ENCODE data around the gene OTUD5.

The OTUD5 gene

GRCh38 chrX:48897157-48897624 is 60.2 kb downstream of the OTUD5 start:
- Histone ChIP-seq H3K36me3 (ENCODE audit: control insufficient read depth in 2 of 2, insufficient read depth in 1 of 2, low read length in 2 of 2) (peaks cover 24 to 55% of the 10 kb centered on the region in 2 experiments), H3K4me1 (ENCODE audit: control insufficient read depth, insufficient read depth, low read length) (no peaks in the 10 kb centered on the region), H3K27ac (ENCODE audit: extremely low read depth, low read depth, low read length) (peak overlapping the region; percentile 91), H3K9me3 (ENCODE audit: control insufficient read depth, insufficient read depth, low read depth, low read length) (no peaks in the 10 kb centered on the region), H3K4me3 (ENCODE audit: low read depth, low read length) (peak overlapping the region; percentile 79)
- CTCF ChIA-PET: interaction anchor here (1.3 to 1.6 kb wide), 3 partner anchors 10 to 61 kb away, joined by 3 to 4 read pairs (median 3); no protein-coding TSS in a partner anchor
- POLR2A ChIA-PET: interaction anchor here (0.6 to 3.2 kb wide), 21 partner anchors 9 to 221 kb away, joined by 3 to 21 read pairs (median 4); partner anchors contain the start of genes GRIPAP1, HDAC6, OTUD5 and PCSK1N
- TF ChIP-seq REPIN1 (tag by site-specific recombination; IDR thresholded peaks at IDR 0.05; ENCODE audit: low read depth) (peak; percentile 34; the same call in 1 of the 2 replicates), ZNF335 (tag by site-specific recombination; conservative IDR thresholded peaks at IDR 0.05) (peak; percentile 64), ZNF529 (tag by site-specific recombination; IDR thresholded peaks at IDR 0.05; ENCODE audit: insufficient replicate concordance) (no peak), ZSCAN18 (tag by site-specific recombination; IDR thresholded peaks at IDR 0.05) (no peak), ZXDB (tag by site-specific recombination; IDR thresholded peaks at IDR 0.05) (peak; percentile 33; the same call in 1 of the 2 replicates), KLF17 (tag by site-specific recombination; IDR thresholded peaks at IDR 0.05) (peak; percentile 49; the same call in 1 of the 2 replicates), KLF7 (tag by site-specific recombination; IDR thresholded peaks at IDR 0.05; ENCODE audit: borderline replicate concordance) (peak; percentile 17; the same call in 1 of the 2 replicates), ZNF2 (tag by site-specific recombination; IDR thresholded peaks at IDR 0.05) (no peak), ZNF626 (tag by site-specific recombination; IDR thresholded peaks at IDR 0.05) (no peak), ZNF629 (tag by site-specific recombination; IDR thresholded peaks at IDR 0.05) (0 out of 2 replicates have a peak, but pooled peaks have one; percentile 13), REST (tag by site-specific recombination; IDR thresholded peaks at IDR 0.05) (0 out of 2 replicates have a peak, but pooled peaks have one; percentile 15), KLF8 (tag by site-specific recombination; IDR thresholded peaks at IDR 0.05) (peak; percentile 49; the same call in 1 of the 2 replicates), HIC1 (tag by site-specific recombination; IDR thresholded peaks at IDR 0.05) (no peak; the same call in 1 of the 2 replicates), TCF7L2 (IDR thresholded peaks at IDR 0.05; ENCODE audit: borderline replicate concordance, low read depth, low read length) (no peak), ZNF580 (tag by site-specific recombination; IDR thresholded peaks at IDR 0.05) (peak; percentile 50; the same call in 1 of the 2 replicates), ZNF449 (tag by site-specific recombination; IDR thresholded peaks at IDR 0.05) (peak; percentile 42; the same call in 1 of the 2 replicates), KLF10 (tag by site-specific recombination; IDR thresholded peaks at IDR 0.05) (peak; percentile 45; the same call in 1 of the 2 replicates), MYNN (tag by site-specific recombination; IDR thresholded peaks at IDR 0.05; ENCODE audit: borderline replicate concordance) (peak; percentile 61; the same call in 1 of the 2 replicates), ZSCAN30 (tag by site-specific recombination; IDR thresholded peaks at IDR 0.05) (0 out of 2 replicates have a peak, but pooled peaks have one; percentile 17), ZNF350 (tag by site-specific recombination; IDR thresholded peaks at IDR 0.05) (no peak), TSHZ1 (tag by site-specific recombination; IDR thresholded peaks at IDR 0.05; ENCODE audit: borderline replicate concordance) (no peak), ZBTB20 (tag by site-specific recombination; IDR thresholded peaks at IDR 0.05) (no peak)
